HepG2 (cell line): ENCODE data around the gene HOXA9. TPM values are rescaled to one million over a fixed set of nuclear protein-coding genes. Genes with fewer than 3 reads are reported as not detected.

Source experiments
- ARNTL ChIP-seq: sonication (generic); formaldehyde crosslinking; IDR thresholded peaks from 2 replicates; pipeline ENCODE4 v1.4.0; 2020; ENCODE audit warnings: mild to moderate bottlenecking, missing genetic modification reagents
- BRCA1 ChIP-seq: sonication (generic); formaldehyde crosslinking; IDR thresholded peaks from 2 replicates; pipeline ENCODE4 v1.4.0; 2020; ENCODE audit warnings: missing genetic modification reagents
- CAMTA2 ChIP-seq: sonication (generic); formaldehyde crosslinking; IDR thresholded peaks from 2 replicates; pipeline ENCODE4 v1.4.0; 2020; ENCODE audit warnings: mild to moderate bottlenecking, missing genetic modification reagents, borderline replicate concordance
- KIAA2018 ChIP-seq: sonication (generic); formaldehyde crosslinking; IDR thresholded peaks from 2 replicates; pipeline ENCODE4 v1.5.0; 2020; ENCODE audit warnings: mild to moderate bottlenecking, missing genetic modification reagents, borderline replicate concordance
- KLF6 ChIP-seq: IDR thresholded peaks from 2 replicates; pipeline ENCODE4 v1.8.0; 2016; ENCODE audit warnings: missing biosample characterization, missing genetic modification reagents
- MBNL3 ChIP-seq: fragments of 250-450 bp; sonication (Bioruptor Pico); conservative IDR thresholded peaks from 2 replicates; pipeline ENCODE4 v1.8.0; 2022; ENCODE audit warnings: mild to moderate bottlenecking, inconsistent platforms
- MXD3 ChIP-seq: IDR thresholded peaks from 2 replicates; pipeline ENCODE4 v1.6.1; 2016; ENCODE audit warnings: mild to moderate bottlenecking, missing biosample characterization, missing genetic modification reagents
- NR1H2 ChIP-seq: sonication (generic); formaldehyde crosslinking; IDR thresholded peaks from 2 replicates; pipeline ENCODE4 v1.8.1; 2022; ENCODE audit warnings: low read depth, missing genetic modification reagents, borderline replicate concordance
- PAXIP1 ChIP-seq: sonication (generic); formaldehyde crosslinking; conservative IDR thresholded peaks from 2 replicates; pipeline ENCODE4 v1.4.0; 2020; ENCODE audit warnings: mild to moderate bottlenecking, missing genetic modification reagents, moderate library complexity
- POLR2A ChIP-seq, 2 experiments: IDR thresholded peaks; 2 replicates each; pipeline ENCODE4 v1.6.1; 2011; ENCODE audit warnings: low read depth in 2 of 2, low read length in 2 of 2, mild to moderate bottlenecking in 1 of 2, moderate library complexity in 1 of 2; ENCODE audit not compliant: insufficient read depth in 1 of 2
- ZBTB42 ChIP-seq: sonication (generic); formaldehyde crosslinking; IDR thresholded peaks from 2 replicates; pipeline ENCODE4 v1.5.0; 2020; ENCODE audit warnings: mild to moderate bottlenecking, missing genetic modification reagents
- ZFP36 ChIP-seq: fragments of 150-350 bp; IDR thresholded peaks from 2 replicates; pipeline ENCODE4 v1.6.1; 2018; ENCODE audit warnings: borderline replicate concordance, low read length, low read depth; ENCODE audit not compliant: partially characterized antibody
- ZMYM4 ChIP-seq: sonication (generic); formaldehyde crosslinking; IDR thresholded peaks from 2 replicates; pipeline ENCODE4 v1.8.1; 2023; ENCODE audit warnings: mild to moderate bottlenecking, missing genetic modification reagents
- ZNF24 ChIP-seq: fragments of 450-650 bp; IDR thresholded peaks from 2 replicates; pipeline ENCODE4 v1.6.1; 2017; ENCODE audit warnings: antibody characterized with exemption, mild to moderate bottlenecking
- ZNF280B ChIP-seq: sonication (generic); formaldehyde crosslinking; IDR thresholded peaks from 2 replicates; pipeline ENCODE4 v1.5.0; 2020; ENCODE audit warnings: missing genetic modification reagents, mild to moderate bottlenecking, borderline replicate concordance
- polyA plus RNA-seq, 8 experiments: library from polyadenylated mRNA; depleted of rRNA in 3 of 8; stranded (reverse) in 7 of 8; unstranded in 1 of 8; fragments of >200 nt; fragmentation: Illumina TruSeq in 4 of 8; extraction: Trizol in 4 of 8; gene quantifications; 2 replicates each; pipeline versions ENCODE4 v1.2.1 to v1.2.3, GENCODE V29; 2011 to 2016; ENCODE audit warnings: low read depth in 4 of 8, missing spikeins in 1 of 8, mixed read lengths in 1 of 8; ENCODE audit not compliant: insufficient read depth in 1 of 8
- total RNA-seq, 5 experiments: library from RNA; depleted of rRNA; stranded (reverse); fragments of >200 nt; fragmentation: Illumina TruSeq; extraction: Trizol; gene quantifications; 2 replicates each; pipeline ENCODE4 v1.2.3, GENCODE V29; 2016; ENCODE audit warnings: low read depth in 1 of 5

The HOXA9 gene
- total and polyA plus RNA-seq, 2 of the 13 experiments (the other 11 are each of a cell fraction or from before 2014, with no cell fraction given), result not detected

GRCh38 chr7:27150568-27151340, 14.6 kb downstream of the HOXA9 start (continued):
- TF ChIP-seq PAXIP1 (CRISPR knock-in tag) (peak; percentile 15; the same call in 1 of the 2 replicates), KIAA2018 (CRISPR knock-in tag) (no peak), CAMTA2 (CRISPR knock-in tag) (0 out of 2 replicates have a peak, but pooled peaks have one; percentile 41), NR1H2 (CRISPR knock-in tag) (no peak; the same call in 1 of the 2 replicates), ZFP36 (no peak), BRCA1 (CRISPR knock-in tag) (no peak), ZBTB42 (CRISPR knock-in tag) (no peak), ZNF280B (CRISPR knock-in tag) (peak; percentile 83), KLF6 (CRISPR knock-in tag) (0 out of 2 replicates have a peak, but pooled peaks have one; percentile 18), ARNTL (CRISPR knock-in tag) (peak; percentile 33; the same call in 1 of the 2 replicates), ZMYM4 (CRISPR knock-in tag) (peak; percentile 53; the same call in 1 of the 2 replicates), POLR2A (IDR thresholded peaks at IDR 0.05; ENCODE audit: insufficient read depth in 1 of 2, low read depth in 2 of 2, low read length in 2 of 2) (peak in 1 of 2 experiments; percentile 10; a peak in 1 of 4 replicates), MBNL3 (CRISPR knock-in tag) (no peak), ZNF24 (no peak), MXD3 (CRISPR knock-in tag) (peak; percentile 46; the same call in 1 of the 2 replicates)
